ENCODE results near the gene ADAMTS9.

The ADAMTS9 gene

GRCh38 chr3:64612916-64613526 lies 74.8 kb downstream of the ADAMTS9 start:
- no peaks in the 10 kb centered on the region for H3K27me3 ChIP-seq (replicated peaks)
- H3K36me3 ChIP-seq (replicated peaks) = no peaks in the 10 kb centered on the region
- TF ChIP-seq CTCF (IDR thresholded peaks at IDR 0.05; ENCODE audit: low read depth, low read length, missing control alignments) = no peak
- DNase-seq = peak; percentile 3
- in situ Hi-C loops (cut with HindIII; ENCODE audit: low pct_ligation_motif_present, low sequenced_read_pairs) = no loop called here
- no peak overlapping the region for H3K4me3 ChIP-seq (ENCODE audit: low read depth, low read length)
- no peak overlapping the region for H3K27ac ChIP-seq

GRCh38 chr3:64612082-64612860 lies 75.5 kb downstream of the ADAMTS9 start:
- TF ChIP-seq CTCF (IDR thresholded peaks at IDR 0.05; ENCODE audit: low read depth, low read length, missing control alignments) = no peak
- H3K27ac ChIP-seq = no peak overlapping the region
- in situ Hi-C loops (cut with HindIII; ENCODE audit: low pct_ligation_motif_present, low sequenced_read_pairs) = no loop called here
- DNase-seq = peak; percentile 23
- H3K4me3 ChIP-seq (ENCODE audit: low read depth, low read length) = no peak overlapping the region
- no peaks in the 10 kb centered on the region for H3K27me3 ChIP-seq (replicated peaks)
- H3K36me3 ChIP-seq (replicated peaks) = no peaks in the 10 kb centered on the region

GRCh38 chr3:64608741-64609140 lies 79.1 kb downstream of the ADAMTS9 start:
- Histone ChIP-seq H3K27ac (no peak overlapping the region), H3K27me3 (replicated peaks) (no peaks in the 10 kb centered on the region), H3K36me3 (replicated peaks) (no peaks in the 10 kb centered on the region), H3K4me3 (ENCODE audit: low read depth, low read length) (no peak overlapping the region)
- TF ChIP-seq CTCF (IDR thresholded peaks at IDR 0.05; ENCODE audit: low read depth, low read length, missing control alignments) = no peak
- DNase-seq = no peak
- in situ Hi-C loops (cut with HindIII; ENCODE audit: low pct_ligation_motif_present, low sequenced_read_pairs) = no loop called here

GRCh38 chr3:64607032-64607551 lies 80.7 kb downstream of the ADAMTS9 start:
- DNase-seq = no peak
- Histone ChIP-seq H3K36me3 (replicated peaks) (no peaks in the 10 kb centered on the region), H3K4me3 (ENCODE audit: low read depth, low read length) (no peak overlapping the region), H3K27me3 (replicated peaks) (no peaks in the 10 kb centered on the region), H3K27ac (no peak overlapping the region)
- no peak for TF ChIP-seq CTCF (IDR thresholded peaks at IDR 0.05; ENCODE audit: low read depth, low read length, missing control alignments)
- in situ Hi-C loops (cut with HindIII; ENCODE audit: low pct_ligation_motif_present, low sequenced_read_pairs) = no loop called here

GRCh38 chr3:64604313-64604712 lies 83.5 kb downstream of the ADAMTS9 start:
- no peak overlapping the region for H3K4me3 ChIP-seq (ENCODE audit: low read depth, low read length)
- in situ Hi-C loops (cut with HindIII; ENCODE audit: low pct_ligation_motif_present, low sequenced_read_pairs) = no loop called here
- no peaks in the 10 kb centered on the region for H3K36me3 ChIP-seq (replicated peaks)
- no peak for TF ChIP-seq CTCF (IDR thresholded peaks at IDR 0.05; ENCODE audit: low read depth, low read length, missing control alignments)
- no peak for DNase-seq
- H3K27me3 ChIP-seq (replicated peaks) = no peaks in the 10 kb centered on the region
- H3K27ac ChIP-seq = no peak overlapping the region

Data from brain microvascular endothelial cell (primary cell).